PFSK-1 (cell line): Measurements from ENCODE around the gene IFI30.

Experiments used
- POLR2AphosphoS5 ChIP-seq: IDR thresholded peaks from 2 replicates; pipeline ENCODE4 v1.6.1; 2012; ENCODE audit warnings: low read depth, mild to moderate bottlenecking, control low read depth, low read length, moderate library complexity
- TF ChIP-seq, protein P1 (sequence below), 2 experiments: IDR thresholded peaks; 2 replicates each; pipeline versions ENCODE4 v1.6.1 to v1.8.0; 2011 to 2012; ENCODE audit warnings: low read depth in 2 of 2, low read length in 2 of 2, control low read depth in 1 of 2, inconsistent platforms in 1 of 2, mild to moderate bottlenecking in 1 of 2, moderate library complexity in 1 of 2; ENCODE audit not compliant: insufficient read depth in 1 of 2

DNA sequence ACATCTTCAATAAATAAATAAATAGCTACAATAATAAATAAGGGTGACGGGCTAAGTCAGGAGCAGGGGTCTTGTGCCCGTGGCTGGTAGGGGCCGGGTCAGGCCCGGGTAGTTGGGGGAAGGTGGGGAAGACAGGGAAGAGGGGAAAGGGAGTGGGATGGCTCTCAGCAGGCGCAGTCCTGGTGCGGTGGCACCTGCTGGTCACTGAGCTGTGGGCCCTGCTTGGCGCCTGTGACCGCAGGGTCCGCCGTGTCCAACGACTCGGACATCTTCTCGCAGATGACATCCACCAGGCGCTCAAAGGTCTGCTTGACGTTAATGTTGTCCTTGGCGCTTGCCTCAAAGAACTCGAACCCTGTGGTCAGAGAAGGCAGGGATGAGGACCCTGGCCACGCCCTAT is 23.7 kb downstream of the IFI30 start:
- TF ChIP-seq POLR2AphosphoS5, result no peak
- TF ChIP-seq, protein P1, sequence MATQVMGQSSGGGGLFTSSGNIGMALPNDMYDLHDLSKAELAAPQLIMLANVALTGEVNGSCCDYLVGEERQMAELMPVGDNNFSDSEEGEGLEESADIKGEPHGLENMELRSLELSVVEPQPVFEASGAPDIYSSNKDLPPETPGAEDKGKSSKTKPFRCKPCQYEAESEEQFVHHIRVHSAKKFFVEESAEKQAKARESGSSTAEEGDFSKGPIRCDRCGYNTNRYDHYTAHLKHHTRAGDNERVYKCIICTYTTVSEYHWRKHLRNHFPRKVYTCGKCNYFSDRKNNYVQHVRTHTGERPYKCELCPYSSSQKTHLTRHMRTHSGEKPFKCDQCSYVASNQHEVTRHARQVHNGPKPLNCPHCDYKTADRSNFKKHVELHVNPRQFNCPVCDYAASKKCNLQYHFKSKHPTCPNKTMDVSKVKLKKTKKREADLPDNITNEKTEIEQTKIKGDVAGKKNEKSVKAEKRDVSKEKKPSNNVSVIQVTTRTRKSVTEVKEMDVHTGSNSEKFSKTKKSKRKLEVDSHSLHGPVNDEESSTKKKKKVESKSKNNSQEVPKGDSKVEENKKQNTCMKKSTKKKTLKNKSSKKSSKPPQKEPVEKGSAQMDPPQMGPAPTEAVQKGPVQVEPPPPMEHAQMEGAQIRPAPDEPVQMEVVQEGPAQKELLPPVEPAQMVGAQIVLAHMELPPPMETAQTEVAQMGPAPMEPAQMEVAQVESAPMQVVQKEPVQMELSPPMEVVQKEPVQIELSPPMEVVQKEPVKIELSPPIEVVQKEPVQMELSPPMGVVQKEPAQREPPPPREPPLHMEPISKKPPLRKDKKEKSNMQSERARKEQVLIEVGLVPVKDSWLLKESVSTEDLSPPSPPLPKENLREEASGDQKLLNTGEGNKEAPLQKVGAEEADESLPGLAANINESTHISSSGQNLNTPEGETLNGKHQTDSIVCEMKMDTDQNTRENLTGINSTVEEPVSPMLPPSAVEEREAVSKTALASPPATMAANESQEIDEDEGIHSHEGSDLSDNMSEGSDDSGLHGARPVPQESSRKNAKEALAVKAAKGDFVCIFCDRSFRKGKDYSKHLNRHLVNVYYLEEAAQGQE (IDR thresholded peaks at IDR 0.05; ENCODE audit: insufficient read depth in 1 of 2, low read depth in 2 of 2, low read length in 2 of 2), result no peak
